Colonic mucosa (tissue), 4 donors: Measurements from ENCODE around the gene PHC1. TPM values are rescaled to one million over a fixed set of nuclear protein-coding genes. Genes with fewer than 3 reads are reported as not detected.
"Not testable (repeated sequence)": the region's sequence is repeated elsewhere in the genome, so short reads cannot be mapped to it uniquely, and the experiment has no call there.

Experiments
- DNase-seq: peaks from one replicate; pipeline ENCODE4 v3.0.0-alpha.2; 2020
- H3K27ac ChIP-seq: fragments of 200-600 bp; one replicate; pipeline ENCODE4 v1.8.0; 2021
- H3K27me3 ChIP-seq: fragments of 200-600 bp; one replicate; pipeline ENCODE4 v1.8.0; 2021
- H3K36me3 ChIP-seq: fragments of 200-600 bp; one replicate; pipeline ENCODE4 v1.8.0; 2021
- H3K4me1 ChIP-seq: fragments of 200-600 bp; one replicate; pipeline ENCODE4 v1.8.0; 2021; ENCODE audit warnings: mild to moderate bottlenecking
- H3K4me3 ChIP-seq: fragments of 200-600 bp; one replicate; pipeline ENCODE4 v1.8.0; 2021
- H3K9ac ChIP-seq, 2 donors: one replicate each; pipeline ENCODE4 v1.7.0; 2013; ENCODE audit warnings: control low read depth in 2 of 2, low read depth in 2 of 2, low read length in 2 of 2
- H3K9me3 ChIP-seq: fragments of 200-600 bp; one replicate; pipeline ENCODE4 v1.8.0; 2021
- intact Hi-C: fragments of 100-400 bp; cut with DNase I; formaldehyde crosslinking; loops from one replicate; pipeline ENCODE4 v1.14.1; 2022
- total RNA-seq, 2 donors: library from RNA; stranded (reverse); fragmentation: NEBNext Ultra II Directional in 1 of 2; extraction: Animal tissue kit (Norgen Biotek cat#: 25700) in 1 of 2; gene quantifications; one replicate each; pipeline ENCODE4 v1.2.1, GENCODE V29; 2021
- TF ChIP-seq, protein P1 (sequence below): fragments of 200-600 bp; IDR thresholded peaks from one replicate; pipeline ENCODE4 v1.8.0; 2022; ENCODE audit warnings: antibody characterized with exemption, mild to moderate bottlenecking
- donor health status: healthy.
- donor health status: DM: no; HTN: no; CAD: no.
- donor health status: DM: no; HTN: no; CAD: no.

PHC1 gene
- total RNA-seq, 2 donors from 2014 or later: 7.2 to 12.8 TPM

DNA sequence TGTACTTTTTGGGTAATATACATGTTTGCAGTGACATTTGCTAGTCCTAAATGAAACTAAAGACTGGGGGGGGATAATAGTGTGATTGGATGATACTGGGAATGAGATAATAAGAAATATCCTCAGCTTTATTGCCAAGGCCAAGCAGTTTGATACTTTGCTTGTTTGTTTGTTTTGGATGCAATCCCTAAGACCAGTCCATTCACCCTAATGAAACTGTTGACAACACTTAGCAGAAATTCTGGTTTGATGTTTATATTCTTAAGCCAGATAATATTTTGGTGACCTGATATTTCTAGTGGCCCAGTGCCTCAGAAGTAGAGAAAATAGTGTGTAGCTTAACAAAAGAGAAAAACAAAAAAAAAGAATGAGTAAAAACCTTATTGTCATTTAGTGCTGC lies 1.8 kb downstream of the PHC1 start:
- no peaks in the 10 kb centered on the region for H3K27me3 ChIP-seq
- no peak overlapping the region for H3K9ac ChIP-seq
- DNase-seq: no peak
- H3K4me3 ChIP-seq: no peak overlapping the region
- H3K9me3 ChIP-seq: no peaks in the 10 kb centered on the region
- H3K27ac ChIP-seq: no peak overlapping the region
- TF ChIP-seq, protein P1, sequence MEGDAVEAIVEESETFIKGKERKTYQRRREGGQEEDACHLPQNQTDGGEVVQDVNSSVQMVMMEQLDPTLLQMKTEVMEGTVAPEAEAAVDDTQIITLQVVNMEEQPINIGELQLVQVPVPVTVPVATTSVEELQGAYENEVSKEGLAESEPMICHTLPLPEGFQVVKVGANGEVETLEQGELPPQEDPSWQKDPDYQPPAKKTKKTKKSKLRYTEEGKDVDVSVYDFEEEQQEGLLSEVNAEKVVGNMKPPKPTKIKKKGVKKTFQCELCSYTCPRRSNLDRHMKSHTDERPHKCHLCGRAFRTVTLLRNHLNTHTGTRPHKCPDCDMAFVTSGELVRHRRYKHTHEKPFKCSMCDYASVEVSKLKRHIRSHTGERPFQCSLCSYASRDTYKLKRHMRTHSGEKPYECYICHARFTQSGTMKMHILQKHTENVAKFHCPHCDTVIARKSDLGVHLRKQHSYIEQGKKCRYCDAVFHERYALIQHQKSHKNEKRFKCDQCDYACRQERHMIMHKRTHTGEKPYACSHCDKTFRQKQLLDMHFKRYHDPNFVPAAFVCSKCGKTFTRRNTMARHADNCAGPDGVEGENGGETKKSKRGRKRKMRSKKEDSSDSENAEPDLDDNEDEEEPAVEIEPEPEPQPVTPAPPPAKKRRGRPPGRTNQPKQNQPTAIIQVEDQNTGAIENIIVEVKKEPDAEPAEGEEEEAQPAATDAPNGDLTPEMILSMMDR: no peak
- no peaks in the 10 kb centered on the region for H3K36me3 ChIP-seq
- intact Hi-C loops: no loop called here
- H3K4me1 ChIP-seq: peaks cover 7% of the 10 kb centered on the region

DNA sequence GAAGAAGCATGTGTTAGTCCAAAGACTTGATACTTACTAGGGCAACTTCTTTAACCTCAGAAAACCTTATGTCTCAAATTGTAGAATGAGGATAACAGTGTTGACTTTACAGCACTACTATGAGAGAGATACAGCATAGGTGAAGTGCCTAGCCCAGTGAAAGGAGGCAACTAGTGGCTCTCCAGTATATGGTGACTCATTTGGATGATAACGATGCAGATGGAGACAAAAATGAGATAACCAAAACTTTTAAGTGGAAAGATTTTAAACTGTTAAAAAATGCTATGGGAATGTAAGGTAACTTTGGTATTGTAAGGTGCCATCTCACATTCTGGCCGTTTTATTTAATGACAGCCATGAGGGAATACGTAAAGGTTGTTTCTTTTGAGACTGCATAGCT lies 2.7 kb downstream of the PHC1 start:
- Histone ChIP-seq H3K4me3 (no peak overlapping the region), H3K36me3 (no peaks in the 10 kb centered on the region), H3K27me3 (no peaks in the 10 kb centered on the region), H3K4me1 (peaks cover 7% of the 10 kb centered on the region), H3K9ac (no peak overlapping the region), H3K9me3 (no peaks in the 10 kb centered on the region), H3K27ac (no peak overlapping the region)
- intact Hi-C loops: no loop called here
- TF ChIP-seq, protein P1: no peak
- no peak for DNase-seq

DNA sequence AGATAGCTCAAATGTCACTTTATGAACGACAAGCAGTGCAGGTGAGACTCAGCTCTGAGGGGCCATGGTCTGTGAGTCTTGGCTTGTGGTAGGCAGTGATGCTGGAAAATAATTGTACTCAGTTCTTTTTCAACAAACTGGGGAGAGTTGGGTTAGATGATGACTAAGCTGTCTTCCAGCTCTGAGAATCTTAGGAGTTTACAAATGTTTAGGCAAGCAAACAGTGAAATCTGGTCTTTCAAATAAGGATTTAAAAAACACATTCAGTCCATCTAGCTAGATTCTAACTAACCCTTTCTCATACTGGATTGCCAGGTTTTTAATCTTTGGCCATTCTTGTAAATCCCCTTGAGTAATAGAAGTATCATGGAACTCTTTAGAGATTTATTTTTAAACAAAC lies 3.4 kb downstream of the PHC1 start:
- H3K4me1 ChIP-seq: peaks cover 7% of the 10 kb centered on the region

DNA sequence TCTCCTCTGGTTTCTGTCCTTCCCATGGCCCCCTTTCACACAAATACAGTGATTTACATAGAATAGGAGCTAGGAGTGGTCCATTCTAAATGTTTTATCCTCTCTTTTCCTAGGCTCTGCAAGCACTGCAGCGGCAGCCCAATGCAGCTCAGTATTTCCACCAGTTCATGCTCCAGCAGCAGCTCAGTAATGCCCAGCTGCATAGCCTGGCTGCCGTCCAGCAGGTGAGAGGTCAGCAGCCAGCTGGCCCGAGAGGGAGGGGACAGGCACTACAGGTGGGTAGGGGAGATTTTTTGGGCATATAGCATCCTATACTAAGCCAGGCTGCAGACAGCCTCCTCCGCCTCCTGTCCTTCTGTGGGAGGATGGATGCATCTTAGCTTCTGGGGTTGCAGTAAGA lies 5.3 kb downstream of the PHC1 start:
- H3K4me1 ChIP-seq, intact Hi-C loops, DNase-seq, H3K27ac ChIP-seq, H3K4me3 ChIP-seq, H3K9me3 ChIP-seq, H3K27me3 ChIP-seq, H3K36me3 ChIP-seq, H3K9ac ChIP-seq: not testable (repeated sequence)

More for the DNA sequence above, 3.4 kb downstream of the PHC1 start:
- Histone ChIP-seq H3K9me3 (no peaks in the 10 kb centered on the region), H3K4me3 (no peak overlapping the region), H3K36me3 (no peaks in the 10 kb centered on the region), H3K27ac (no peak overlapping the region), H3K27me3 (no peaks in the 10 kb centered on the region), H3K9ac (no peak overlapping the region)
- TF ChIP-seq, protein P1: no peak
- intact Hi-C loops: no loop called here
- no peak for DNase-seq

DNA sequence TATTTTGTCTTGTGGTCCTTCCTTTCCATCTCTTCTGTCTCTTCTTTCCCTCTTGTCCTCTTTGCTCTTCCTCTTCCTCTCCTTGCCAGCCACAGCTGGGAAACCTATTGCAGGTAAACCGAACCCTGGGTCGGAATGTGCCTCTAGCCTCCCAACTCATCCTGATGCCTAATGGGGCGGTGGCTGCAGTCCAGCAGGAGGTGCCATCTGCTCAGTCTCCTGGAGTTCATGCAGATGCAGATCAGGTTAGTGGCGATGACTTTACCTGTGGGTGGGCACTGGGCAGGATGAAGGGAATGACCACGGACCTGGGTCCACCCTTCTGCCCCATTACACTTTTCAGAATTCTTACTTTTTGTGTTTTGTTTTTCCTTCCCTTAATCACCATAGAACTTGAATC lies 8.2 kb downstream of the PHC1 start:
- TF ChIP-seq, protein P1: no peak
- Histone ChIP-seq H3K27me3 (no peaks in the 10 kb centered on the region), H3K27ac (no peak overlapping the region), H3K4me3 (no peak overlapping the region), H3K9me3 (no peaks in the 10 kb centered on the region), H3K4me1 (no peaks in the 10 kb centered on the region), H3K9ac (no peak overlapping the region), H3K36me3 (no peaks in the 10 kb centered on the region)
- intact Hi-C loops: no loop called here
- DNase-seq: no peak

DNA sequence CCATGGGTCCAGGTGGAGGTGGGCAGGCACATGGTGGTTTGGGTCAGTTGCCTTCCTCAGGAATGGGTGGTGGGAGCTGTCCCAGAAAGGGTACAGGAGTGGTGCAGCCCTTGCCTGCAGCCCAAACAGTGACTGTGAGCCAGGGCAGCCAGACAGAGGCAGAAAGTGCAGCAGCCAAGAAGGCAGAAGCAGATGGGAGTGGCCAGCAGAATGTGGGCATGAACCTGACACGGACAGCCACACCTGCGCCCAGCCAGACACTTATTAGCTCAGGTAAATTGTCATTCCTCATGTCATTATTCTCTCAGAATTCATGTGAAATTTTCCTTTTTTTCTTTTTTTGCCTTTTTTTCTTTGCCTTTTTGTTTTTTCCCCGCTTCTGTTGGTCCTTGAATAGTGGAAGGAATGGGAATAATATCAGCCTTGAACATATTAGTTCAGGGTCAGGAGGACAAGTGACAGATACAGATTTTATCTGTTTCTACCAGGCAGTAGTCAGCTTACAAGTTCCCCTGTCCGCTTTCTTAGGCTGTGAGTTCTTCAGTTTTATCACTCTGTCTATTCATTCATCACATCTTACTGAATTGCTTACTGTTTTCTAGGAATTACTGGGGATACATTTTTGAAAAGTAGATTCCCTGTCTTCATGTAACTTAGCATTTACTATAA lies 16.5 kb downstream of the PHC1 start:
- H3K27me3 ChIP-seq, intact Hi-C loops, H3K36me3 ChIP-seq: not testable (repeated sequence)

DNA sequence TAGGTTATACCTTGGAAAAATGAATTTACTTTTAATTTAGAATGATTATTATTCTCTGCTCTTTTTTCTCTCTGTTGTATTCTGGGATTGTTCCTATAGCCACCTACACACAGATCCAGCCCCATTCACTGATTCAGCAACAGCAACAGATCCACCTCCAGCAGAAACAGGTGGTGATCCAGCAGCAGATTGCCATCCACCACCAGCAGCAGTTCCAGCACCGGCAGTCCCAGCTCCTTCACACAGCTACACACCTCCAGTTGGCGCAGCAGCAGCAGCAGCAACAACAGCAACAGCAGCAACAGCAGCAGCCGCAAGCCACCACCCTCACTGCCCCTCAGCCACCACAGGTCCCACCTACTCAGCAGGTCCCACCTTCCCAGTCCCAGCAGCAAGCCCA lies 18.2 kb downstream of the PHC1 start:
- H3K4me3 ChIP-seq, H3K9ac ChIP-seq, H3K36me3 ChIP-seq, intact Hi-C loops, DNase-seq, H3K27me3 ChIP-seq, H3K9me3 ChIP-seq, H3K27ac ChIP-seq, H3K4me1 ChIP-seq: not testable (repeated sequence)

More for the DNA sequence above, 16.5 kb downstream of the PHC1 start:
- H3K4me1 ChIP-seq, H3K9me3 ChIP-seq, DNase-seq, H3K27ac ChIP-seq, H3K9ac ChIP-seq, H3K4me3 ChIP-seq: not testable (repeated sequence)

DNA sequence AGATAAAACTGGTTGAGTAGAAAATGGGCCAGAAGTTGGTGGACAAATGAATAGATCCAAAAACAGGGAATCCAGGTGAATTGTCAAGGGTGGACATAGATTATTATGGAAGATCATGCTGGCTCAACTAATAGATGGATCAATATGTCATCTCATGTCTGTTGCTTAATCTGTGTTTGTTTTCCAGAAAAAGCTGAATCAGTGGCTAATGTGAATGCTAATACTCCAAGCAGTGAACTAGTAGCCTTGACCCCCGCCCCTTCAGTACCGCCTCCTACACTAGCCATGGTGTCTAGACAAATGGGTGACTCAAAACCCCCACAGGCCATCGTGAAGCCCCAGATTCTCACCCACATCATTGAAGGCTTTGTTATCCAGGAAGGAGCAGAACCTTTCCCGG lies 19.8 kb downstream of the PHC1 start:
- H3K9ac ChIP-seq, intact Hi-C loops, H3K36me3 ChIP-seq, H3K27me3 ChIP-seq, H3K4me1 ChIP-seq, H3K27ac ChIP-seq, DNase-seq, H3K4me3 ChIP-seq, H3K9me3 ChIP-seq: not testable (repeated sequence)
